PC-9 (cell line): ENCODE results near the gene PNPLA7.

ENCODE experiments used
- EZH2 ChIP-seq: fragments of 200-600 bp; sonication (generic); IDR thresholded peaks from 2 replicates; pipeline ENCODE4 v1.8.0; 2017; ENCODE audit warnings: antibody characterized with exemption, low read depth
- TF ChIP-seq, protein P1 (sequence below): fragments of 200-600 bp; sonication (generic); conservative IDR thresholded peaks from 2 replicates; pipeline ENCODE4 v1.6.1; 2017; ENCODE audit warnings: mixed run types, antibody characterized with exemption, mild to moderate bottlenecking, moderate library complexity

DNA sequence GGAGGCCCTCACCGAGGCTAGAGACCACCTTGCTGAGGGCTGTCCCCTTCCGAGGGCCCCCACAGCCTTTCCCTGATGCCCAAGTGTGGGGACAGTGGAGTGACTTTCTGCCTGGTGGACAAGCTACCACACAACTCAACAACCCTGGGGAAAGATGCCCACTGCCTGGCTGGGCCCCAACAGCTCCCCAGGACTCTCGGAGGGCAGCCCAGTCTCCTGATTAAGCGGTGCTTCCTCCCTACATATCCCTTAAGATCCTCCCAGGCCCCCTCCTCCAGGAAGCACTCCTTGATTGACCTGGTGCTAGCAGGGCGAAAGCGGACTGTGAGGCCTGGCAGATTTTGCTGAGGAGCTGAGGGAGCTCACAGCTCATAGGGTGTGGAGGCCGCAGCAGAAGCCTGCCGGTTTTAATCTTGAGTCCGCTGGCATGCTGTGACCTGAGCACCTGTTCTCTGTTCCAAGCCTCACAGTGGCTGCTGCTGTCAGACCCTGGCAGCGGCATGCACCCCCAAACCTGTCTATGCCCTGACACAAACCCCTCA lies 93.3 kb downstream of the PNPLA7 start:
- TF ChIP-seq, protein P1, sequence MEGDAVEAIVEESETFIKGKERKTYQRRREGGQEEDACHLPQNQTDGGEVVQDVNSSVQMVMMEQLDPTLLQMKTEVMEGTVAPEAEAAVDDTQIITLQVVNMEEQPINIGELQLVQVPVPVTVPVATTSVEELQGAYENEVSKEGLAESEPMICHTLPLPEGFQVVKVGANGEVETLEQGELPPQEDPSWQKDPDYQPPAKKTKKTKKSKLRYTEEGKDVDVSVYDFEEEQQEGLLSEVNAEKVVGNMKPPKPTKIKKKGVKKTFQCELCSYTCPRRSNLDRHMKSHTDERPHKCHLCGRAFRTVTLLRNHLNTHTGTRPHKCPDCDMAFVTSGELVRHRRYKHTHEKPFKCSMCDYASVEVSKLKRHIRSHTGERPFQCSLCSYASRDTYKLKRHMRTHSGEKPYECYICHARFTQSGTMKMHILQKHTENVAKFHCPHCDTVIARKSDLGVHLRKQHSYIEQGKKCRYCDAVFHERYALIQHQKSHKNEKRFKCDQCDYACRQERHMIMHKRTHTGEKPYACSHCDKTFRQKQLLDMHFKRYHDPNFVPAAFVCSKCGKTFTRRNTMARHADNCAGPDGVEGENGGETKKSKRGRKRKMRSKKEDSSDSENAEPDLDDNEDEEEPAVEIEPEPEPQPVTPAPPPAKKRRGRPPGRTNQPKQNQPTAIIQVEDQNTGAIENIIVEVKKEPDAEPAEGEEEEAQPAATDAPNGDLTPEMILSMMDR: no peak
- no peak for TF ChIP-seq EZH2
